ENCODE data around the gene ARFGAP2. TPM values are rescaled to one million over a fixed set of nuclear protein-coding genes. Genes with fewer than 3 reads are reported as not detected.

Gene ARFGAP2
- total and polyA plus RNA-seq, 2 donors (not counting 3 experiments of a cell fraction or from before 2014, with no cell fraction given), result 78.9 to 108 TPM

DNA sequence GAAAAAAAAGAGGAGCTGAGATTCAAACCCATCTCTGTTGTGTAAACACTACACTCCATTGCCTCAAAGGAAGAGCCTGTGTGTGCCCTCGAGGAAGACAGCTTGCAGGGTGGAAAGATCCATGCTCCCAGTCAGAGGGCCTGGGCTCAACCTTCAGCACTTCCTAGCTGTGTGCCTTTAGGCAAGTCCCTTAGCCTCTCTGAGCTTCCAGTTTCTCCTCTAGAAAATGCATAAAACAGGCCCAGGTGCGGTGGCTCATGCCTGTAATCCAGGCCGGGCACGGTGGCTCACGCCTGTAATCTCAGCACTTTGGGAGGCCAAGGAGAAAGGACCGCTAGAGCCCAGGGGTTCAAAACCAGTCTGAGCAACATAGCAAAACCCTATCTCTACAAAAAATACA is 4.6 kb upstream of the ARFGAP2 start:
- dilution Hi-C loops (cut with MboI; ENCODE audit: extremely low pct_ligation_motif_present, low sequenced_read_pairs) (no loop called here), intact Hi-C loops (cut with micrococcal nuclease) (no loop called here)
- Histone ChIP-seq H4K20me1 (replicated peaks; ENCODE audit: control insufficient read depth, extremely low read depth, insufficient read depth, low read length) (no peaks in the 10 kb centered on the region), H2AFZ (ENCODE audit: low read depth, low read length) (no peak overlapping the region), H3K4me2 (ENCODE audit: insufficient read depth, low read length) (no peak overlapping the region), H3K27ac (ENCODE audit: insufficient read depth, low read depth, low read length) (no peak overlapping the region), H3K79me2 (ENCODE audit: control insufficient read depth, insufficient read depth, low read length) (peaks cover 4% of the 10 kb centered on the region), H3K4me1 (ENCODE audit: control insufficient read depth, extremely low read depth, insufficient read depth, low read length) (peaks cover 8% of the 10 kb centered on the region), H3K9me3 (replicated peaks; ENCODE audit: control insufficient read depth, insufficient read depth, low read length) (no peaks in the 10 kb centered on the region), H3K9me1 (replicated peaks; ENCODE audit: control insufficient read depth, extremely low read depth, insufficient read depth, low read length) (no peaks in the 10 kb centered on the region), H3K27me3 (ENCODE audit: control insufficient read depth in 2 of 2, insufficient read depth in 2 of 2, low read length in 2 of 2) (no peaks in the 10 kb centered on the region), H3K36me3 (ENCODE audit: control insufficient read depth in 2 of 2, extremely low read depth in 1 of 2, insufficient read depth in 2 of 2, low read length in 2 of 2) (peaks cover 0 to 9% of the 10 kb centered on the region in 2 experiments), H3K9ac (replicated peaks; ENCODE audit: extremely low read depth, insufficient read depth, low read length) (no peak overlapping the region), H3K4me3 (replicated peaks in 1 of 3; ENCODE audit: insufficient read depth in 1 of 3, low read depth in 1 of 3, low read length in 3 of 3) (no peak overlapping the region)
- ChIA-PET CTCF (interaction anchor here (0.7 to 5.3 kb wide), 4 partner anchors 19 to 174 kb away, joined by 3 to 67 read pairs (median 7); partner anchors contain the start of gene NR1H3), POLR2A (no interaction called here)
- TF ChIP-seq, protein P1, sequence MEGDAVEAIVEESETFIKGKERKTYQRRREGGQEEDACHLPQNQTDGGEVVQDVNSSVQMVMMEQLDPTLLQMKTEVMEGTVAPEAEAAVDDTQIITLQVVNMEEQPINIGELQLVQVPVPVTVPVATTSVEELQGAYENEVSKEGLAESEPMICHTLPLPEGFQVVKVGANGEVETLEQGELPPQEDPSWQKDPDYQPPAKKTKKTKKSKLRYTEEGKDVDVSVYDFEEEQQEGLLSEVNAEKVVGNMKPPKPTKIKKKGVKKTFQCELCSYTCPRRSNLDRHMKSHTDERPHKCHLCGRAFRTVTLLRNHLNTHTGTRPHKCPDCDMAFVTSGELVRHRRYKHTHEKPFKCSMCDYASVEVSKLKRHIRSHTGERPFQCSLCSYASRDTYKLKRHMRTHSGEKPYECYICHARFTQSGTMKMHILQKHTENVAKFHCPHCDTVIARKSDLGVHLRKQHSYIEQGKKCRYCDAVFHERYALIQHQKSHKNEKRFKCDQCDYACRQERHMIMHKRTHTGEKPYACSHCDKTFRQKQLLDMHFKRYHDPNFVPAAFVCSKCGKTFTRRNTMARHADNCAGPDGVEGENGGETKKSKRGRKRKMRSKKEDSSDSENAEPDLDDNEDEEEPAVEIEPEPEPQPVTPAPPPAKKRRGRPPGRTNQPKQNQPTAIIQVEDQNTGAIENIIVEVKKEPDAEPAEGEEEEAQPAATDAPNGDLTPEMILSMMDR (IDR thresholded peaks at IDR 0.05; ENCODE audit: extremely low read depth in 1 of 2, insufficient read depth in 1 of 2, low read depth in 1 of 2, low read length in 2 of 2), result no peak
- TF ChIP-seq GATA2 (IDR thresholded peaks at IDR 0.05; ENCODE audit: insufficient read depth, insufficient read length, low read depth, low read length) (no peak), EZH2 (IDR thresholded peaks at IDR 0.05; ENCODE audit: borderline replicate concordance, low read depth, low read length, severe bottlenecking) (no peak), JUN (IDR thresholded peaks at IDR 0.05; ENCODE audit: borderline replicate concordance, insufficient read depth, insufficient read length, low read depth) (no peak), POLR2AphosphoS5 (IDR thresholded peaks at IDR 0.05; ENCODE audit: insufficient read depth, low read depth, low read length) (no peak), MYC (IDR thresholded peaks at IDR 0.05; ENCODE audit: low read depth, low read length) (no peak), FOS (IDR thresholded peaks at IDR 0.05; ENCODE audit: borderline replicate concordance, insufficient read depth, low read length) (no peak), POLR2A (IDR thresholded peaks at IDR 0.05; ENCODE audit: low read depth, low read length) (no peak)
- TF ChIP-seq, protein P2, sequence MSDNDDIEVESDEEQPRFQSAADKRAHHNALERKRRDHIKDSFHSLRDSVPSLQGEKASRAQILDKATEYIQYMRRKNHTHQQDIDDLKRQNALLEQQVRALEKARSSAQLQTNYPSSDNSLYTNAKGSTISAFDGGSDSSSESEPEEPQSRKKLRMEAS (IDR thresholded peaks at IDR 0.05; ENCODE audit: insufficient read depth, insufficient read length), result no peak
- DNase-seq (ENCODE audit: low read depth, low spot score), result no peak
- BruUV-seq (replicated peaks), result no TSS peak
- no peak for FAIRE-seq
